Heart left ventricle (tissue), 16 donors: ENCODE results near the gene CC2D1A. TPM values are rescaled to one million over a fixed set of nuclear protein-coding genes. Genes with fewer than 3 reads are reported as not detected.
A peak's percentile ranks its signal among the peaks of the same experiment; 100 is the strongest.

Experiments
- ATAC-seq, 4 donors: fragments of 200-7000 bp; cut with Tn5 transposase; one replicate each; pipeline ENCODE4 v1.9.1; 2020 to 2022; ENCODE audit warnings: moderate library complexity in 4 of 4, mild to moderate bottlenecking in 3 of 4, moderate number of reproducible peaks in 1 of 4
- DNase-seq, 5 donors: peaks; one replicate each; pipeline ENCODE4 v3.0.0-alpha.2; 2020
- H3K27ac ChIP-seq, 12 donors: fragments of 200-600 bp; sonication (generic) in 4 of 12; one replicate each; pipeline versions ENCODE4 v1.5.0 to v1.8.0; 2016 to 2022; ENCODE audit warnings: mild to moderate bottlenecking in 2 of 12
- H3K27me3 ChIP-seq, 9 donors: fragments of 200-600 bp; sonication (generic) in 2 of 9; one replicate each; pipeline versions ENCODE4 v1.5.1 to v1.8.0; 2016 to 2022; ENCODE audit warnings: mild to moderate bottlenecking in 3 of 9
- H3K36me3 ChIP-seq, 9 donors: fragments of 200-600 bp; sonication (generic) in 2 of 9; one replicate each; pipeline versions ENCODE4 v1.5.0 to v1.8.0; 2018 to 2022; ENCODE audit warnings: mild to moderate bottlenecking in 2 of 9
- H3K4me1 ChIP-seq, 12 donors: fragments of 200-600 bp; sonication (generic) in 4 of 12; one replicate each; pipeline versions ENCODE4 v1.5.0 to v1.8.0; 2016 to 2022; ENCODE audit warnings: mild to moderate bottlenecking in 3 of 12
- H3K4me3 ChIP-seq, 12 donors: fragments of 200-600 bp; sonication (generic) in 4 of 12; one replicate each; pipeline versions ENCODE4 v1.5.0 to v1.8.0; 2017 to 2022; ENCODE audit warnings: mild to moderate bottlenecking in 9 of 12, moderate library complexity in 4 of 12
- H3K9me3 ChIP-seq, 12 donors: fragments of 200-600 bp; sonication (generic) in 4 of 12; one replicate each; pipeline versions ENCODE4 v1.5.0 to v1.8.0; 2016 to 2022; ENCODE audit warnings: mild to moderate bottlenecking in 1 of 12
- POLR2A ChIP-seq, 2 donors: fragments of 450-650 bp; IDR thresholded peaks; one replicate each; pipeline ENCODE4 v1.6.1; 2017; ENCODE audit warnings: antibody characterized with exemption in 2 of 2, mild to moderate bottlenecking in 2 of 2, moderate library complexity in 2 of 2
- WGBS, 4 donors: extraction: QIAGEN DNeasy Blood & Tissue Kit in 2 of 4; methylation state at CpG; one replicate each; pipeline versions ENCODE4 v1.1.5 to v1.1.7; 2013 to 2018; 5-methylcytosine and 5-hydroxymethylcytosine counted together
- intact Hi-C, 10 donors: fragments of 100-400 bp; cut with DNase I; formaldehyde crosslinking; loops; one replicate each; pipeline versions ENCODE4 v1.11.1 to v1.14.2; 2022
- polyA plus RNA-seq, 2 donors: library from polyadenylated mRNA; stranded (reverse); fragments of 200-250 nt; gene quantifications; one replicate each; pipeline ENCODE4 v1.2.3, GENCODE V29; 2013
- total RNA-seq, 9 donors: library from RNA; depleted of rRNA in 2 of 9; stranded (reverse); fragments of >200 nt in 2 of 9; fragmentation: NEBNext Ultra II Directional in 3 of 9; extraction: Animal tissue kit (Norgen Biotek cat#: 25700) in 3 of 9; gene quantifications; one replicate each; pipeline versions ENCODE4 v1.1.0 to v1.2.4, GENCODE V29; 2016 to 2023
- TF ChIP-seq, protein P1 (sequence below), 12 donors: fragments of 200-600 bp; sonication (generic) in 4 of 12; IDR thresholded peaks; one replicate each; pipeline versions ENCODE4 v1.5.0 to v1.8.0; 2018 to 2022; ENCODE audit warnings: antibody characterized with exemption in 12 of 12, mild to moderate bottlenecking in 5 of 12
- donor health status: ischemic (EF 13 %, LVEDD 7.1; RV severe dilation, severe dysfunction).
- donor health status: healthy with polysubstance abuse.
- donor health status: DM: no; HTN: yes; CAD: no.
- donor health status: DM: no; HTN: no; CAD: no.
- donor health status: ischemic (EF 25% LVEDD 6.9; RV normal size, moderate dysfunction).
- donor health status: ischemic (EF 25% LVEDD 5.7; RV mildly dilated, moderate dysfunction).
- donor health status: healthy.
- donor health status: DM: yes; HTN: yes; CAD: no.
- donor health status: ischemic (EF 35%, LVEDD 5.7; RV mildly dilated, moderate dysfunction).
- donor health status: nonischemic (EF 11% LVEDD 7.7; RV severe dilation, severe dysfunction).
- donor health status: DM: yes; HTN: yes; CAD: no.
- donor health status: PGD.
- donor health status: ischemic (EF 29% LVEDD 5.4; RV normal size, mild dysfunction).
- donor health status: nonischemic (EF 23%, LVEDD 6.1; RV moderate dilation, normal function).

CC2D1A gene
- total and polyA plus RNA-seq, 11 donors = 14.4 to 36.3 (median 19.5) TPM

DNA sequence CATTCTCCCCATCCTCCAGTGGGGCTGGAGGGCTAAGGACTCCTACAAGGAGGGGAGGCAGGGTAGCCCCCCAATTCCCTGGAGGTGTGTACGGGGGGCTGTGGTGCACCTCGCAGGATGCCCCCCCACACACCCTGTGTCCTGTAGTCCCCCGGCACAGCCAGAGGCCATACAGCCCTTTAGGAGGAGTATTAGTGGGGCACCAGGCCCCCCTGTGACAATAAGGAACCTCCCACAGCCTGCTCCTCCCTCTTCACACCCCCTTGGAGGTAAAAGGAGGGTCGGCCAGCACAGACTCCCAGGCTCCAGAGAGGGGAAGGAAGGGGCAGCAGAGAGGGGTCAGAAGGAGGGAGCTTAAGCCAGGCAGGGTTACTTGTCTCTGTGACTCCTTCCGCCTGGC, 29.2 kb upstream of the CC2D1A start, which contains the start of gene NANOS3:
TSS of gene NANOS3 (plus strand) at position 301 of the 400 bp plus-strand sequence. CDS start 115 bp downstream, outside the sequence.
- DNase-seq = no peak
- no peak for TF ChIP-seq POLR2A (IDR thresholded peaks at IDR 0.05)
- Histone ChIP-seq H3K9me3 (no peaks in the 10 kb centered on the region), H3K36me3 (no peaks in the 10 kb centered on the region), H3K4me1 (peaks cover 0 to 30% (median 21%) of the 10 kb centered on the region in 12 donors), H3K27ac (no peak within 1 kb of the TSS), H3K4me3 (no peak within 1 kb of the TSS), H3K27me3 (no peaks in the 10 kb centered on the region)
- intact Hi-C loops = loop anchor here in 3 of 10 donors (5.0 kb wide), 2 partner anchors 280 to 470 kb away; no protein-coding TSS in a partner anchor
- no peak for ATAC-seq
- WGBS, 4 donors = 47 to 70% (median 57%) methylated on average over 4 to 5 of the region's 5 CpGs

DNA sequence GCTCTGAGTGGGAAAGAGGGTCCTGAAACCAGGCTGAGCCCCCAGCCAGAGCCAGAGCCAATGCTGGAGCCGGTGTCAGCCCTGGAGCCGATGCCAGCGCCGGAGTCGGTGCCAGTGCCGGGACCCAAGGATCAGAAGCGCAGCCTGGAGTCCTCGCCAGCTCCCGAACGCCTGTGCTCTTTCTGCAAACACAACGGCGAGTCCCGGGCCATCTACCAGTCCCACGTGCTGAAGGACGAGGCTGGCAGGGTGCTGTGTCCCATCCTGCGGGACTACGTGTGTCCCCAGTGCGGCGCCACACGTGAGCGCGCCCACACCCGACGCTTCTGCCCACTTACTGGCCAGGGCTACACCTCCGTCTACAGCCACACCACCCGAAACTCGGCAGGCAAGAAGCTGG, 28.7 kb upstream of the CC2D1A start:
- intact Hi-C loops = loop anchor here in 3 of 10 donors (5.0 kb wide), 2 partner anchors 280 to 470 kb away; no protein-coding TSS in a partner anchor
- H3K4me1 ChIP-seq = peaks cover 0 to 31% (median 22%) of the 10 kb centered on the region in 12 donors
- no peaks in the 10 kb centered on the region for H3K36me3 ChIP-seq
- no peaks in the 10 kb centered on the region for H3K9me3 ChIP-seq
- H3K27me3 ChIP-seq = no peaks in the 10 kb centered on the region
- ATAC-seq = no peak
- no peak overlapping the region for H3K4me3 ChIP-seq
- 89 to 92% (median 91%) methylated on average over 18 to 27 of the region's 27 CpGs for WGBS, 4 donors
- no peak overlapping the region for H3K27ac ChIP-seq
- no peak for DNase-seq
- no peak for TF ChIP-seq POLR2A (IDR thresholded peaks at IDR 0.05)
- TF ChIP-seq, protein P1, sequence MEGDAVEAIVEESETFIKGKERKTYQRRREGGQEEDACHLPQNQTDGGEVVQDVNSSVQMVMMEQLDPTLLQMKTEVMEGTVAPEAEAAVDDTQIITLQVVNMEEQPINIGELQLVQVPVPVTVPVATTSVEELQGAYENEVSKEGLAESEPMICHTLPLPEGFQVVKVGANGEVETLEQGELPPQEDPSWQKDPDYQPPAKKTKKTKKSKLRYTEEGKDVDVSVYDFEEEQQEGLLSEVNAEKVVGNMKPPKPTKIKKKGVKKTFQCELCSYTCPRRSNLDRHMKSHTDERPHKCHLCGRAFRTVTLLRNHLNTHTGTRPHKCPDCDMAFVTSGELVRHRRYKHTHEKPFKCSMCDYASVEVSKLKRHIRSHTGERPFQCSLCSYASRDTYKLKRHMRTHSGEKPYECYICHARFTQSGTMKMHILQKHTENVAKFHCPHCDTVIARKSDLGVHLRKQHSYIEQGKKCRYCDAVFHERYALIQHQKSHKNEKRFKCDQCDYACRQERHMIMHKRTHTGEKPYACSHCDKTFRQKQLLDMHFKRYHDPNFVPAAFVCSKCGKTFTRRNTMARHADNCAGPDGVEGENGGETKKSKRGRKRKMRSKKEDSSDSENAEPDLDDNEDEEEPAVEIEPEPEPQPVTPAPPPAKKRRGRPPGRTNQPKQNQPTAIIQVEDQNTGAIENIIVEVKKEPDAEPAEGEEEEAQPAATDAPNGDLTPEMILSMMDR (IDR thresholded peaks at IDR 0.05) = no peak

DNA sequence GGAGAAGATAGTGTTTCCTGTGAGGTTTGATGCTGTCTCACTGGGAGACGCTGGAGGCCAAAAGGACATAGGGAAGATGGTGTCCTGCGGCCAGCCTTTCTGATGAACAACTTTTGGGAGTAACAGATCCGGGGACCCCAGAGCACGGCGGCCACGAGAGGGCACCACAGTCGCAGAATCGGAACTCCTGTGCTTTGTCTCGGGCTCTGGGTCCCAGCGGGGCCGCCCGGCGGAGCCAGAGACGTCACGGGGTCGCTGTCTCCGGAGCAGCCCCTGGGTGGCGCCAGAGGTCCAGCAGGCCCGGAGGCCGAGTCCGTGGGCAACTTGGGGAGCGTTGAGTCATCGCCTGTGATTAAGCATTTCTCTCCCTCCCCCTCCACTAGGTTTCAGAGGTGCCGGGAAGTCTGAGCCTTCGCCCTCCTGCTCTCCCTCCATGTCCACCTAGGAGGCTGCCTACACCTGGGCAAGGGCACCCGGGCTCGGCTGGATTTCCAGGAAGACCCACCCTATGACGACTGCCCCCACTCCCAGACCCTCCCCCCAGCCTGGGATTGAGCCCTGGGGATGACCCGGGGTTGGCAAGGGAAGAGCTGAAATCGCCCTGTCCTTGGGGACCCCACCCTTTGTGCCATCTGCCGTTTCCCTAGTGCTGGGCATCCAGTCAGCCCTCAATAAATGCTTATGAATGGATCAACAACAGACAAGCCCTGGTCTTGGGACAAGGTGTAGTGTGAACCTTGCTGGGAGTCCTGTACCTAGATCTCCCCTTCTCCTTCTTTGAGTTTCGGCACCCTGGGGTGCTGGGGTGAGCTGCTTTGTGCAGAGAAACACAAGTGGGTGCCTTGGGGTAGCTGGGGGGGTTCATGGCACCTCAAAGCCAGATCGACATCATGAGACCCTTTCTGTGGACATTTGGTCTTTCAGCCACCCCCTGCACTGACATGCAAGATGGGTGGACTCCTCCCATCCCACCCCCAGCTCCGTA, 25.6 kb upstream of the CC2D1A start:
- Histone ChIP-seq H3K36me3 (no peaks in the 10 kb centered on the region), H3K27me3 (no peaks in the 10 kb centered on the region), H3K4me1 (peaks cover 0 to 35% (median 24%) of the 10 kb centered on the region in 12 donors), H3K4me3 (peak overlapping the region in 10 of 12 donors; percentile 13 to 47 (median 34)), H3K9me3 (no peaks in the 10 kb centered on the region), H3K27ac (peak overlapping the region in 11 of 12 donors; percentile 29 to 83 (median 73))
- TF ChIP-seq, protein P1 (IDR thresholded peaks at IDR 0.05) = peak; percentile 99 to 100 (median 99)
- peak in 1 of 2 donors; percentile 58 for TF ChIP-seq POLR2A (IDR thresholded peaks at IDR 0.05)
- 8 to 11% (median 8%) methylated on average over 20 to 34 of the region's 34 CpGs for WGBS, 4 donors
- intact Hi-C loops = loop anchor here (1.0 to 10.0 kb wide), 14 partner anchors 72 to 464 kb away; partner anchors contain the start of genes MISP3 (in 6 of the 10), DCAF15 (in 4 of the 10) and ASF1B (in 1 of the 10)
- ATAC-seq (peak; percentile 94 to 98 (median 96)), DNase-seq (peak; percentile 97 to 99 (median 97))

- Histone ChIP-seq H3K4me1 (peaks cover 0 to 35% (median 24%) of the 10 kb centered on the region in 12 donors), H3K27ac (peak overlapping the region in 8 of 12 donors; percentile 11 to 83 (median 62)), H3K9me3 (no peaks in the 10 kb centered on the region), H3K36me3 (no peaks in the 10 kb centered on the region), H3K27me3 (no peaks in the 10 kb centered on the region), H3K4me3 (no peak overlapping the region)
- WGBS, 4 donors = 51 to 65% (median 61%) methylated on average over 11 to 12 of the region's 12 CpGs
- DNase-seq (no peak), ATAC-seq (no peak)
- TF ChIP-seq, protein P1 (IDR thresholded peaks at IDR 0.05) = no peak
- TF ChIP-seq POLR2A (IDR thresholded peaks at IDR 0.05) = no peak
- intact Hi-C loops = loop anchor here in 9 of 10 donors (2.0 to 10.0 kb wide), 10 partner anchors 71 to 464 kb away; partner anchors contain the start of genes MISP3 (in 6 of the 9), DCAF15 (in 3 of the 9) and ASF1B (in 1 of the 9)
These were observed 24.7 kb upstream of the CC2D1A start for GRCh38 chr19:13881251-13881691.
